ENCODE data around the gene SERTAD2. TPM values are rescaled to one million over a fixed set of nuclear protein-coding genes. Genes with fewer than 3 reads are reported as not detected.

The SERTAD2 gene
- total RNA-seq, 4 donors from 2014 or later: 1.8 to 29.5 (median 8.9) TPM

DNA sequence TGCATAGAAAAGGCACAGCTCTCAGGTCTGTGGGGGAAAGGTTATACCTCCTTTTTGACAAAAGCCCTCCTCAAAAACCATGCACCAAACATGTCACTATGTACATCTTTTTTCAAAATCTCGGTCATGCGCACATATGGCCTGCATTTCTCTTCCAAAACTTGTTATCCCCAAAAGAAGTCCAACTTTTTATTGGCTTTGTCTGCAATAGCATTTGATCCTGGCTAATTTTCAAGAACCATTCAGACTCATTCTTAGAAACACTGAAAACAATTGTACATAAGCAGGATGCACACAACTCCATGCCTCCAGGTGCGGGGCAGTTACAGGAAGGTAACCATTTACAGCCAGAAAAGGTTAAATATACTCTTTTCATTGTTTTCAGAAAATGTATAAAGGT, 21.9 kb downstream of the SERTAD2 start:
- no peak overlapping the region for H3K4me3 ChIP-seq
- H3K4me1 ChIP-seq: no peaks in the 10 kb centered on the region
- H3K9me3 ChIP-seq: no peaks in the 10 kb centered on the region
- no peak for DNase-seq
- intact Hi-C loops (cut with DNase I; ENCODE audit: low total_unique reads): no loop called here
- H3K27me3 ChIP-seq: no peaks in the 10 kb centered on the region
- H3K27ac ChIP-seq: no peak overlapping the region
- no peaks in the 10 kb centered on the region for H3K36me3 ChIP-seq
- TF ChIP-seq CTCF (IDR thresholded peaks at IDR 0.05) (no peak), POLR2A (IDR thresholded peaks at IDR 0.05) (no peak)

GRCh38 chr2:64630752-64631151, 23.0 kb downstream of the SERTAD2 start:
- no peak for DNase-seq
- TF ChIP-seq POLR2A (IDR thresholded peaks at IDR 0.05) (no peak), CTCF (IDR thresholded peaks at IDR 0.05) (no peak)
- no peak overlapping the region for H3K4me3 ChIP-seq
- intact Hi-C loops (cut with DNase I; ENCODE audit: low total_unique reads): no loop called here
- H3K4me1 ChIP-seq: no peaks in the 10 kb centered on the region
- no peaks in the 10 kb centered on the region for H3K9me3 ChIP-seq
- no peaks in the 10 kb centered on the region for H3K36me3 ChIP-seq
- H3K27me3 ChIP-seq: no peaks in the 10 kb centered on the region
- no peak overlapping the region for H3K27ac ChIP-seq

DNA sequence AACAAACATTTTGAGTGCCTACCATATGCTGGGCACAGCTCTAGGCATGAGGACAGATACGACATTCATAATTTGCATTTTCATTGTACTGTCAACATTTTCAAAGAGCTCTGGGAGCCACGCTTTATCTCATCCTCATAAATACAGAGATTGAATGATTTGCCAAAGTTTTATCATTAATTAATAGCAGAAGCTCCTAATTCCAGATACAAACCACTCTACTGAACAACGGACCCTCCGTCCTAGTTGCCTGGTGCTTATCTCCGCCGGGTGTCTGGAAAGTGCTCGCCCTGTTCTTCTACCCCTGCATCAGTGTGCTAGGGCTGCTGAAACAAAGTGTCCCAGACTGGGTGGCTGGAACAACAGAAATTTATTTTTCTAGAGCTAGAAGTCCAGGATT, 23.8 kb downstream of the SERTAD2 start:
- no peak for DNase-seq
- TF ChIP-seq CTCF (IDR thresholded peaks at IDR 0.05) (no peak), POLR2A (IDR thresholded peaks at IDR 0.05) (no peak)
- Histone ChIP-seq H3K9me3 (no peaks in the 10 kb centered on the region), H3K4me3 (no peak overlapping the region), H3K4me1 (no peaks in the 10 kb centered on the region), H3K27ac (no peak overlapping the region), H3K27me3 (no peaks in the 10 kb centered on the region), H3K36me3 (no peaks in the 10 kb centered on the region)
- intact Hi-C loops (cut with DNase I; ENCODE audit: low total_unique reads): no loop called here

DNA sequence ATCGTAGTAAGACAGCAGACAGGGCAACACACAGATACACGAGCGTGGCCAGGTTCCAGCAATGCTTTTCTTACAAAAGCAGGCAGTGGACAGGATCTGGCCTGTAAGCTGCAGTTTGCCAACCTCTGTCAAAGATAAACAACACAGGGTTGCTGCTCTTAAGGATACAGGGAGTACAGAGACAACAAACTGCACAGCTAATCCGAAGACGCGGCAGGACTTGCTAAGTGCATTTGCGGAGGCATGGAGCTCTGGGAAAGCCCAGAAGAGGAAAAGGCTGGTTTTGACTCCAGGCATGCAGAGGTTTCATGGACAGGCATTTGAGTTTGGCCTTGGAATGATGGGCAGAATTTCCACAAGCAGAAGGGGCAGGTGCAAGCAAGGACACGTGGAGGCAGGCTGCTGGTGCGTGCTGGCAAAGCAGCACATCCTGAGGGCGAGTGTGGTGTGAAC, 24.4 kb downstream of the SERTAD2 start:
- H3K9me3 ChIP-seq: no peaks in the 10 kb centered on the region
- H3K36me3 ChIP-seq: no peaks in the 10 kb centered on the region
- no peak for DNase-seq
- intact Hi-C loops (cut with DNase I; ENCODE audit: low total_unique reads): no loop called here
- H3K4me3 ChIP-seq: no peak overlapping the region
- H3K27me3 ChIP-seq: no peaks in the 10 kb centered on the region
- H3K4me1 ChIP-seq: no peaks in the 10 kb centered on the region
- H3K27ac ChIP-seq: no peak overlapping the region
- TF ChIP-seq CTCF (IDR thresholded peaks at IDR 0.05): no peak
- no peak for TF ChIP-seq POLR2A (IDR thresholded peaks at IDR 0.05)

GRCh38 chr2:64627860-64628841, 25.6 kb downstream of the SERTAD2 start:
- no peaks in the 10 kb centered on the region for H3K36me3 ChIP-seq
- intact Hi-C loops (cut with DNase I; ENCODE audit: low total_unique reads): no loop called here
- no peak overlapping the region for H3K27ac ChIP-seq
- no peaks in the 10 kb centered on the region for H3K9me3 ChIP-seq
- H3K27me3 ChIP-seq: no peaks in the 10 kb centered on the region
- H3K4me3 ChIP-seq: no peak overlapping the region
- TF ChIP-seq POLR2A (IDR thresholded peaks at IDR 0.05): no peak
- TF ChIP-seq CTCF (IDR thresholded peaks at IDR 0.05): no peak
- H3K4me1 ChIP-seq: no peaks in the 10 kb centered on the region
- DNase-seq: no peak
